A549 (cell line): ENCODE data around the gene DNAJC5. TPM values are rescaled to one million over a fixed set of nuclear protein-coding genes. Genes with fewer than 3 reads are reported as not detected.

ENCODE experiments used
- ATAC-seq, 2 experiments: fragments of 200-7000 bp in 1 of 2; fragments of >200 bp in 1 of 2; cut with Nextera tagmentation in 1 of 2; cut with Tn5 transposase in 1 of 2; 3 replicates each; pipeline versions ENCODE4 v1.8.0 to v1.9.1; 2018 to 2020; ENCODE audit warnings: mild to moderate bottlenecking in 1 of 2, moderate library complexity in 1 of 2
- CTCF ChIA-PET: fragments of 300-600 bp; sonication (Branson Sonifier 250); formaldehyde crosslinking; extraction: SDS; loops from one replicate; lab custom pipeline; 2021; ENCODE audit warnings: antibody characterized with exemption, inconsistent platforms; lab: Yijun Ruan, JAX
- POLR2A ChIA-PET: fragments of 350-600 bp; formaldehyde crosslinking; extraction: SDS; loops from one replicate; lab custom pipeline; 2021; ENCODE audit warnings: antibody characterized with exemption, inconsistent platforms; lab: Yijun Ruan, JAX
- DNase-seq, 2 experiments: peaks; one replicate each; pipeline versions ENCODE4 v3.0.0 to v3.0.0-alpha.2; 2011 to 2016; ENCODE audit warnings: low read depth in 1 of 2, low spot score in 1 of 2
- FAIRE-seq: peaks from 2 replicates; lab custom pipeline; 2011; peaks lifted over from hg19 to GRCh38; lab: Jason Lieb, UNC
- H3K27ac ChIP-seq, 2 experiments: fragments of >200 bp; sonication (Bioruptor Twin); formaldehyde crosslinking; 3 replicates each; pipeline ENCODE4 v1.5.1; 2016 to 2017
- H3K4me1 ChIP-seq: fragments of >200 bp; sonication (Bioruptor Twin); formaldehyde crosslinking; 3 replicates; pipeline ENCODE4 v1.6.1; 2016
- H3K4me2 ChIP-seq: fragments of >200 bp; sonication (Bioruptor Twin); formaldehyde crosslinking; 3 replicates; pipeline ENCODE4 v1.6.1; 2016
- H3K4me3 ChIP-seq: fragments of >200 bp; sonication (Bioruptor Twin); formaldehyde crosslinking; 3 replicates; pipeline ENCODE4 v1.5.1; 2016
- H3K9me3 ChIP-seq: fragments of >200 bp; sonication (Bioruptor Twin); formaldehyde crosslinking; 3 replicates; pipeline ENCODE4 v1.6.1; 2016
- BHLHE40 ChIP-seq: IDR thresholded peaks from 2 replicates; pipeline ENCODE4 v1.6.1; 2012; ENCODE audit warnings: low read depth, low read length, inconsistent platforms
- CBX2 ChIP-seq: fragments of 200-600 bp; sonication (generic); IDR thresholded peaks from 2 replicates; pipeline ENCODE4 v1.6.1; 2016; ENCODE audit warnings: low read depth, mild to moderate bottlenecking, borderline replicate concordance
- CBX8 ChIP-seq: fragments of 200-600 bp; sonication (generic); IDR thresholded peaks from 2 replicates; pipeline ENCODE4 v1.6.1; 2016
- CEBPB ChIP-seq, 2 experiments: fragments of >200 bp in 1 of 2; sonication (Bioruptor Twin) in 1 of 2; formaldehyde crosslinking in 1 of 2; IDR thresholded peaks; 2 replicates each; pipeline ENCODE4 v1.6.1; 2012 to 2016
- EHF ChIP-seq: fragments of 250-450 bp; sonication (Bioruptor Pico); IDR thresholded peaks from 2 replicates; pipeline ENCODE4 v1.5.0; 2020; ENCODE audit warnings: mild to moderate bottlenecking
- EHMT2 ChIP-seq: fragments of 200-600 bp; sonication (generic); IDR thresholded peaks from 2 replicates; pipeline ENCODE4 v1.6.1; 2016; ENCODE audit warnings: antibody characterized with exemption, low read depth, mild to moderate bottlenecking, moderate library complexity
- FOSB ChIP-seq: fragments of 250-450 bp; sonication (Bioruptor Pico); IDR thresholded peaks from 2 replicates; pipeline ENCODE4 v1.5.0; 2020; ENCODE audit warnings: mild to moderate bottlenecking, moderate library complexity
- GATA3 ChIP-seq: IDR thresholded peaks from 2 replicates; pipeline ENCODE4 v1.6.1; 2012; ENCODE audit warnings: borderline replicate concordance
- HOXA7 ChIP-seq: fragments of 250-450 bp; sonication (Bioruptor Pico); IDR thresholded peaks from 2 replicates; pipeline ENCODE4 v1.5.0; 2020; ENCODE audit warnings: mild to moderate bottlenecking, moderate library complexity
- JUN ChIP-seq, 2 experiments: fragments of >200 bp; sonication (Bioruptor Twin); formaldehyde crosslinking; IDR thresholded peaks; 2 replicates in 1 of 2; 3 replicates in 1 of 2; pipeline ENCODE4 v1.6.1; 2016 to 2017
- JUNB ChIP-seq: fragments of >200 bp; sonication (Bioruptor Twin); formaldehyde crosslinking; IDR thresholded peaks from 2 replicates; pipeline ENCODE4 v1.6.1; 2016
- MYC ChIP-seq: IDR thresholded peaks from 2 replicates; pipeline ENCODE4 v1.6.1; 2012; ENCODE audit warnings: mild to moderate bottlenecking, inconsistent platforms, low read length, improper control_type of control experiment, borderline replicate concordance
- NFE2L2 ChIP-seq: fragments of 150-350 bp; conservative IDR thresholded peaks from 2 replicates; pipeline ENCODE4 v1.6.1; 2014; ENCODE audit warnings: low read length
- NR3C1 ChIP-seq: fragments of >200 bp; sonication (Bioruptor Twin); formaldehyde crosslinking; IDR thresholded peaks from 3 replicates; pipeline ENCODE4 v1.6.1; 2017
- PHF8 ChIP-seq: fragments of 200-600 bp; sonication (generic); IDR thresholded peaks from 2 replicates; pipeline ENCODE4 v1.6.1; 2016; ENCODE audit warnings: low read depth, mild to moderate bottlenecking, antibody characterized with exemption, moderate library complexity, borderline replicate concordance
- POLR2A ChIP-seq: IDR thresholded peaks from 2 replicates; pipeline ENCODE4 v1.6.1; 2012; ENCODE audit warnings: mild to moderate bottlenecking, low read length
- POLR2AphosphoS2 ChIP-seq: conservative IDR thresholded peaks from 2 replicates; pipeline ENCODE4 v1.6.1; 2012; ENCODE audit warnings: low read length, improper control_type of control experiment, inconsistent platforms
- RAD21 ChIP-seq, 2 experiments: fragments of >200 bp in 1 of 2; sonication (Bioruptor Twin) in 1 of 2; formaldehyde crosslinking in 1 of 2; IDR thresholded peaks in 1 of 2; conservative IDR thresholded peaks in 1 of 2; 2 replicates in 1 of 2; 3 replicates in 1 of 2; pipeline ENCODE4 v1.6.1; 2012 to 2018; ENCODE audit warnings: inconsistent platforms in 1 of 2
- RARB ChIP-seq: fragments of 250-450 bp; sonication (Bioruptor Pico); IDR thresholded peaks from 2 replicates; pipeline ENCODE4 v1.8.0; 2021; ENCODE audit warnings: mild to moderate bottlenecking, moderate library complexity
- RCOR1 ChIP-seq: fragments of 150-350 bp; IDR thresholded peaks from 2 replicates; pipeline ENCODE4 v1.6.1; 2014; ENCODE audit warnings: antibody characterized with exemption, low read length, low read depth
- SMC3 ChIP-seq: fragments of >200 bp; sonication (Bioruptor Twin); formaldehyde crosslinking; IDR thresholded peaks from 3 replicates; pipeline ENCODE4 v1.6.1; 2018; ENCODE audit warnings: inconsistent platforms
- TFCP2L1 ChIP-seq: fragments of 250-450 bp; sonication (Bioruptor Pico); IDR thresholded peaks from 2 replicates; pipeline ENCODE4 v1.5.0; 2021; ENCODE audit warnings: mild to moderate bottlenecking
- TP53 ChIP-seq: fragments of 250-450 bp; sonication (Bioruptor Pico); IDR thresholded peaks from 2 replicates; pipeline ENCODE4 v1.5.0; 2021; ENCODE audit warnings: mild to moderate bottlenecking, moderate library complexity
- ZFP36 ChIP-seq: fragments of 450-650 bp; IDR thresholded peaks from 2 replicates; pipeline ENCODE4 v1.6.1; 2014; ENCODE audit warnings: borderline replicate concordance; ENCODE audit not compliant: partially characterized antibody
- WGBS: methylation state at CpG from one replicate; pipeline ENCODE4 v1.1.6; 2017; ENCODE audit errors: missing lambda C conversion rate; 5-methylcytosine and 5-hydroxymethylcytosine counted together
- polyA plus RNA-seq, 4 experiments: library from polyadenylated mRNA; depleted of rRNA in 3 of 4; stranded (reverse); fragments of >200 nt; fragmentation: RNase III in 1 of 4; extraction: RNeasy Plus Mini Kit Qiagen cat#74134 plus additional on column Dnase treatment in 1 of 4; gene quantifications; 2 replicates in 3 of 4; 3 replicates in 1 of 4; pipeline ENCODE4 v1.2.3, GENCODE V29; 2011 to 2017
- TF ChIP-seq, protein P1 (sequence below): fragments of >200 bp; sonication (Bioruptor Twin); formaldehyde crosslinking; IDR thresholded peaks from 3 replicates; pipeline ENCODE4 v1.5.1; 2016
- TF ChIP-seq, protein P2 (sequence below): fragments of 150-350 bp; IDR thresholded peaks from 2 replicates; pipeline ENCODE4 v1.6.1; 2014; ENCODE audit warnings: low read depth, mild to moderate bottlenecking, low read length
- TF ChIP-seq, protein P3 (sequence below): IDR thresholded peaks from 2 replicates; pipeline ENCODE4 v1.6.1; 2012

Gene DNAJC5
- polyA plus RNA-seq, 2 of the 4 experiments (the other 2 are of a cell fraction) = 20.4 to 23.2 TPM

DNA sequence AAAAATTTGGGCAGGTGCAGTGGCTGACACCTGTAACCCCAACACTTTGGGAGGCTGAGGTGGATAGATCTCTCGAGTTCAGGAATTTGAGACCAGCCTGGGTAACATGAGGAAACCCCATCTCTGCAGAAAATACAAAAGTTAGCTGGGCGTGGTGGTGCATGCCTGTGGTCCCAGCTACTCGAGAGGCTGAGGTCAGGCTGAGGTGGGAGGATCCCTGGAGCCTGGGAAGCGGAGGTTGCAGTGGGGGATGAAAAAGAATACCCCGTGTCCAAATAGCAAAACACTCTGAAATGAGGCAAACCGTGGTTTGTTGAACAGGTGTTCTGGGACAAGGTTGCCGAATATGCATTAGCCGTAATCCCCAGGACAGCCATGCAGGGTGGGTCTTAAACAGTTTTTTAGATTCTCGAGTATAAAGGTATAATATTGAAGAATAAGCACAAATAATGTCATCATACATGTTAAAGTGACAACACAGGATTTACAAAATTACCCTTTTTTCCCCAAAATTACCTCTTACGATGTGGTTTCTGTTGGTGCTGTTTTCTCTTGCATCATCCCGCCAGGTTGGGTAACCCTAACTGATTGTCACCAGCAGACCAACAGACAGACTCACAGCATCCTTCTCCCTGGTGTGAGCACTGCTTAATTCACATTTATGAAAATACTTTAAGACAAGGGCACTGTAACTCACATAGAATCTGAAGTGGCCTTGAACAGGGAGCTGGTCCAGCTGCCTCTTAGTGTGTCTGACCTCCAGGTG lies 9.1 kb downstream of the DNAJC5 start:
- H3K9me3 ChIP-seq = no peaks in the 10 kb centered on the region
- H3K4me1 ChIP-seq = peaks cover 5% of the 10 kb centered on the region; the same call in 1 of the 3 replicates
- ATAC-seq = 0 out of 6 replicates have a peak, but pooled peaks of 1 of the 2 experiments have one; percentile 19
- CTCF ChIA-PET = no interaction called here
- no peak overlapping the region for H3K4me3 ChIP-seq
- TF ChIP-seq BHLHE40 (no peak), MYC (no peak), EHMT2 (no peak), CBX2 (no peak), SMC3 (no peak), RAD21 (conservative IDR thresholded peaks at IDR 0.05 in 1 of 2, IDR thresholded peaks at IDR 0.05 in 1 of 2) (no peak), CBX8 (no peak)
- TF ChIP-seq, protein P1, sequence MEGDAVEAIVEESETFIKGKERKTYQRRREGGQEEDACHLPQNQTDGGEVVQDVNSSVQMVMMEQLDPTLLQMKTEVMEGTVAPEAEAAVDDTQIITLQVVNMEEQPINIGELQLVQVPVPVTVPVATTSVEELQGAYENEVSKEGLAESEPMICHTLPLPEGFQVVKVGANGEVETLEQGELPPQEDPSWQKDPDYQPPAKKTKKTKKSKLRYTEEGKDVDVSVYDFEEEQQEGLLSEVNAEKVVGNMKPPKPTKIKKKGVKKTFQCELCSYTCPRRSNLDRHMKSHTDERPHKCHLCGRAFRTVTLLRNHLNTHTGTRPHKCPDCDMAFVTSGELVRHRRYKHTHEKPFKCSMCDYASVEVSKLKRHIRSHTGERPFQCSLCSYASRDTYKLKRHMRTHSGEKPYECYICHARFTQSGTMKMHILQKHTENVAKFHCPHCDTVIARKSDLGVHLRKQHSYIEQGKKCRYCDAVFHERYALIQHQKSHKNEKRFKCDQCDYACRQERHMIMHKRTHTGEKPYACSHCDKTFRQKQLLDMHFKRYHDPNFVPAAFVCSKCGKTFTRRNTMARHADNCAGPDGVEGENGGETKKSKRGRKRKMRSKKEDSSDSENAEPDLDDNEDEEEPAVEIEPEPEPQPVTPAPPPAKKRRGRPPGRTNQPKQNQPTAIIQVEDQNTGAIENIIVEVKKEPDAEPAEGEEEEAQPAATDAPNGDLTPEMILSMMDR = no peak
- TF ChIP-seq, protein P2, sequence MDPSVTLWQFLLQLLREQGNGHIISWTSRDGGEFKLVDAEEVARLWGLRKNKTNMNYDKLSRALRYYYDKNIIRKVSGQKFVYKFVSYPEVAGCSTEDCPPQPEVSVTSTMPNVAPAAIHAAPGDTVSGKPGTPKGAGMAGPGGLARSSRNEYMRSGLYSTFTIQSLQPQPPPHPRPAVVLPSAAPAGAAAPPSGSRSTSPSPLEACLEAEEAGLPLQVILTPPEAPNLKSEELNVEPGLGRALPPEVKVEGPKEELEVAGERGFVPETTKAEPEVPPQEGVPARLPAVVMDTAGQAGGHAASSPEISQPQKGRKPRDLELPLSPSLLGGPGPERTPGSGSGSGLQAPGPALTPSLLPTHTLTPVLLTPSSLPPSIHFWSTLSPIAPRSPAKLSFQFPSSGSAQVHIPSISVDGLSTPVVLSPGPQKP = no peak
- TF ChIP-seq, all 56 proteins: peak for 0
- Histone ChIP-seq H3K4me2 (no peak overlapping the region), H3K27ac (no peak overlapping the region)
- WGBS = 93% methylated on average over 11 of the region's 11 CpGs
- POLR2A ChIA-PET = interaction anchor here (0.7 kb wide), 1 partner anchor 199 kb away, joined by 3 read pairs; no protein-coding TSS in a partner anchor
- no peak for DNase-seq
- no peak for FAIRE-seq

DNA sequence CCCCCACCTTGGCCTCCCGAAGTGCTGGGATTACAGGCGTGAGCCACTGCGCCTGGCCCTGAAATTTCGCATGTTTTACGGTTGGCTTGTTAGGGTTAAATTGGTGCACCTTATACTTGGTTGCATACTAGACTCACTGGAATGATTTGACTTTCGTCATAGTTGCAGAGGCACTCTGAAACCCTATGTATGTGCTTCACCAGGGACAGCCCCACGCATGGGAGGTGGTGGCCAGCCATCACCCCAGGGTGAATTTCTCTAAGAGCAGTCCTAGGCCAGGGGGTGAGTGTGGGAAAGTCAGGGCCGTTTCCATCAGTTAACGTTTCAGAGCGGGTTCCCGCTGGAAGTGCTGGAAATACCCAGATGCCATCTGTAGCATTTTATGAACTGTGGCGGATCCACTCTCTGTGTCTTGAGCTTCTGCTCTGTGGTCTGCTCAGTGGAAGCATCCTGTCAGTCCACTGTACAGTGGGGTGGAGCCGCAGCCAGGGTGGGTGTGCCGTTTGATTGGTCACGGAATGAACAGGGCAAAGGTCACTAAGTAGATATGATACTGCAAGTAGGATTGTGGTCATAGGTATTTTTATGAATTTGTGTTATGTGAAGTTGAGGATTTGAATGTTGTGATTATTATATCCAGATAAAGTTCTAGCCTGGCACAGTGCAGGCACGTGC lies 13.2 kb downstream of the DNAJC5 start:
- CTCF ChIA-PET = interaction anchor here (0.8 to 3.2 kb wide), 4 partner anchors 10 to 66 kb away, joined by 3 to 18 read pairs (median 6); no protein-coding TSS in a partner anchor

DNA sequence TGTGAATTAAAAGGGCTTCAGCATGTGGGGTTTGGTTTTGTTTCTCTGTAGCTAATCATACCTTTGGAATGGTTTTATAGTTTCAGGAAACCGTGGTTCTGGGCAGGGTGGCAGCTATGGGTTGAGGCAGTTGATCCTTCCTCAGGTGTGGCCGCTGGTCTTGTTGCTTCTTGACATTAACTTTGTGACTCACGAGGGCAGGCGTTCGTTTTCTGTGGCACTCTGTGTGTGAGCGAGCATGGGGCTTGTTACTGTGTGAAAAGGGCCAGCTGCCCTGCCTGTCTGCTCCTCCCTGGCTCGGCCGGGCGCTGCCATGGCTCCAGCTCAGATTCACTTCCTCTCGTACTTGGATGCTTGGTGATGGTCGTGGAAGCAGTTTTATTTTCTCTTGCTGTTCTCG lies 16.2 kb downstream of the DNAJC5 start:
- Histone ChIP-seq H3K4me3 (no peak overlapping the region), H3K4me2 (no peak overlapping the region), H3K27ac (no peak overlapping the region), H3K4me1 (peaks cover 5% of the 10 kb centered on the region; the same call in 1 of the 3 replicates), H3K9me3 (no peaks in the 10 kb centered on the region)
- DNase-seq = no peak
- TF ChIP-seq JUN (IDR thresholded peaks at IDR 0.05) (no peak), NFE2L2 (no peak), TP53 (CRISPR knock-in tag) (no peak), EHF (CRISPR knock-in tag) (no peak), TFCP2L1 (CRISPR knock-in tag) (no peak), HOXA7 (CRISPR knock-in tag) (no peak), PHF8 (no peak), RCOR1 (no peak), CEBPB (IDR thresholded peaks at IDR 0.05) (no peak), RARB (CRISPR knock-in tag) (no peak), RAD21 (conservative IDR thresholded peaks at IDR 0.05 in 1 of 2, IDR thresholded peaks at IDR 0.05 in 1 of 2) (no peak), POLR2AphosphoS2 (no peak), JUNB (no peak), POLR2A (no peak), FOSB (CRISPR knock-in tag) (no peak), ZFP36 (no peak)
- FAIRE-seq = no peak
- WGBS = 86% methylated on average over 12 of the region's 12 CpGs
- CTCF ChIA-PET = interaction anchor here (1.0 to 3.1 kb wide), 4 partner anchors 9 to 70 kb away, joined by 3 to 8 read pairs (median 4); partner anchors contain the start of gene PRPF6
- no peak for ATAC-seq
- POLR2A ChIA-PET = no interaction called here

More for the DNA sequence above, 13.2 kb downstream of the DNAJC5 start:
- FAIRE-seq (no peak), DNase-seq (no peak), ATAC-seq (peak in 1 of 2 experiments; percentile 29; a peak in 1 of 6 replicates)
- peaks cover 5% of the 10 kb centered on the region; the same call in 1 of the 3 replicates for H3K4me1 ChIP-seq
- TF ChIP-seq FOSB (CRISPR knock-in tag) (no peak), EHMT2 (no peak), NFE2L2 (no peak), CBX2 (no peak), NR3C1 (no peak), GATA3 (no peak)
- TF ChIP-seq, protein P3, sequence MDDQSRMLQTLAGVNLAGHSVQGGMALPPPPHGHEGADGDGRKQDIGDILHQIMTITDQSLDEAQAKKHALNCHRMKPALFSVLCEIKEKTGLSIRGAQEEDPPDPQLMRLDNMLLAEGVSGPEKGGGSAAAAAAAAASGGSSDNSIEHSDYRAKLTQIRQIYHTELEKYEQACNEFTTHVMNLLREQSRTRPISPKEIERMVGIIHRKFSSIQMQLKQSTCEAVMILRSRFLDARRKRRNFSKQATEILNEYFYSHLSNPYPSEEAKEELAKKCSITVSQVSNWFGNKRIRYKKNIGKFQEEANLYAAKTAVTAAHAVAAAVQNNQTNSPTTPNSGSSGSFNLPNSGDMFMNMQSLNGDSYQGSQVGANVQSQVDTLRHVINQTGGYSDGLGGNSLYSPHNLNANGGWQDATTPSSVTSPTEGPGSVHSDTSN = no peak
- no peak overlapping the region for H3K27ac ChIP-seq
- WGBS = 80% methylated on average over 16 of the region's 16 CpGs
- no peak overlapping the region for H3K4me3 ChIP-seq
- H3K4me2 ChIP-seq = no peak overlapping the region
- POLR2A ChIA-PET = no interaction called here
- H3K9me3 ChIP-seq = no peaks in the 10 kb centered on the region
